GM18951 (cell line): ENCODE measurements around the gene LMBRD2.

Source experiments
- POLR2A ChIP-seq: IDR thresholded peaks from 4 replicates; pipeline ENCODE4 v1.6.1; 2011; ENCODE audit warnings: mild to moderate bottlenecking; ENCODE audit not compliant: insufficient read length, insufficient read depth; ENCODE audit errors: extremely low read depth
- in situ Hi-C: fragments of 300-500 bp; cut with MboI; formaldehyde crosslinking; loops from one replicate; pipeline ENCODE4 v1.12.0; 2022; ENCODE audit warnings: low sequenced_read_pairs, mixed read lengths, inconsistent platforms; ENCODE audit not compliant: unreplicated experiment

The LMBRD2 gene

GRCh38 chr5:36111238-36111637 is 40.4 kb downstream of the LMBRD2 start:
- in situ Hi-C loops, result no loop called here

GRCh38 chr5:36108758-36109460 is 42.8 kb downstream of the LMBRD2 start:
- no peak for TF ChIP-seq POLR2A
- in situ Hi-C loops, result no loop called here

More at GRCh38 chr5:36111238-36111637, 40.4 kb downstream of the LMBRD2 start:
- no peak for TF ChIP-seq POLR2A

GRCh38 chr5:36105819-36106218 is 45.9 kb downstream of the LMBRD2 start:
- no peak for TF ChIP-seq POLR2A
- in situ Hi-C loops, result no loop called here

GRCh38 chr5:36099748-36100147 is 51.9 kb downstream of the LMBRD2 start:
- TF ChIP-seq POLR2A, result no peak
- in situ Hi-C loops, result no loop called here

- no peak for TF ChIP-seq POLR2A
- in situ Hi-C loops, result no loop called here
Observed at GRCh38 chr5:36096486-36096885, 55.2 kb downstream of the LMBRD2 start.

- in situ Hi-C loops, result no loop called here
- TF ChIP-seq POLR2A, result no peak
Observed at GRCh38 chr5:36089989-36090388, 61.7 kb downstream of the LMBRD2 start.

GRCh38 chr5:36079200-36079781 is 72.4 kb downstream of the LMBRD2 start:
- in situ Hi-C loops, result no loop called here
- TF ChIP-seq POLR2A, result no peak

GRCh38 chr5:36078430-36078829 is 73.3 kb downstream of the LMBRD2 start:
- TF ChIP-seq POLR2A, result no peak
- in situ Hi-C loops, result no loop called here

GRCh38 chr5:36073595-36074216 is 78.0 kb downstream of the LMBRD2 start:
- in situ Hi-C loops, result no loop called here
- TF ChIP-seq POLR2A, result no peak

- in situ Hi-C loops, result no loop called here
- no peak for TF ChIP-seq POLR2A
Observed at GRCh38 chr5:36070687-36071571, 80.8 kb downstream of the LMBRD2 start.

- in situ Hi-C loops, result no loop called here
- TF ChIP-seq POLR2A, result no peak
Observed at GRCh38 chr5:36068751-36069281, 82.9 kb downstream of the LMBRD2 start.

GRCh38 chr5:36066540-36067210 is 85.0 kb downstream of the LMBRD2 start, which contains the start of gene UGT3A2:
TSS of gene UGT3A2 (minus strand) at chr5:36066882. CDS start at chr5:36066789, 93 bp downstream.
- TF ChIP-seq POLR2A, result no peak
- in situ Hi-C loops, result no loop called here
